Neuronal stem cell (in vitro differentiated cells): Measurements from ENCODE around the gene SRRT.
A peak's percentile ranks its signal among the peaks of the same experiment; 100 is the strongest.
"Not testable (repeated sequence)": the region's sequence is repeated elsewhere in the genome, so short reads cannot be mapped to it uniquely, and the experiment has no call there.

Experiments
- DNase-seq: peaks from one replicate; pipeline ENCODE4 v3.0.0-alpha.2; 2013; ENCODE audit warnings: low spot score
- H2AFZ ChIP-seq: one replicate; pipeline ENCODE4 v1.6.1; 2013; ENCODE audit warnings: mild to moderate bottlenecking, low read length, inconsistent platforms
- H2AK5ac ChIP-seq: 2 replicates; pipeline ENCODE4 v1.6.1; 2013; ENCODE audit warnings: low read depth, mild to moderate bottlenecking, inconsistent platforms, low read length, moderate library complexity, mixed read lengths
- H2BK120ac ChIP-seq: 2 replicates; pipeline ENCODE4 v1.6.1; 2013; ENCODE audit warnings: low read depth, mild to moderate bottlenecking, inconsistent platforms, low read length, moderate library complexity, mixed read lengths
- H2BK12ac ChIP-seq: one replicate; pipeline ENCODE4 v1.6.1; 2013; ENCODE audit warnings: low read length, inconsistent platforms
- H2BK15ac ChIP-seq: 2 replicates; pipeline ENCODE4 v1.6.1; 2013; ENCODE audit warnings: mild to moderate bottlenecking, low read length, inconsistent platforms, mixed read lengths
- H2BK5ac ChIP-seq: one replicate; pipeline ENCODE4 v1.6.1; 2013; ENCODE audit warnings: inconsistent platforms, mild to moderate bottlenecking, low read length, moderate library complexity
- H3K14ac ChIP-seq: one replicate; pipeline ENCODE4 v1.6.1; 2013; ENCODE audit warnings: low read length, inconsistent platforms
- H3K18ac ChIP-seq: 2 replicates; pipeline ENCODE4 v1.6.1; 2013; ENCODE audit warnings: low read length, inconsistent platforms
- H3K23ac ChIP-seq: 2 replicates; pipeline ENCODE4 v1.6.1; 2013; ENCODE audit warnings: low read depth, mild to moderate bottlenecking, mixed read lengths, low read length, inconsistent platforms; ENCODE audit not compliant: poor library complexity
- H3K27ac ChIP-seq: replicated peaks from 3 replicates; pipeline ENCODE4 v1.5.1; 2013; ENCODE audit warnings: low read length, inconsistent platforms
- H3K27me3 ChIP-seq, 3 experiments: 2 replicates each; pipeline ENCODE4 v1.6.1; 2013; ENCODE audit warnings: low read length in 3 of 3, mild to moderate bottlenecking in 2 of 3, inconsistent platforms in 1 of 3, low read depth in 1 of 3, mixed read lengths in 1 of 3, moderate library complexity in 1 of 3; ENCODE audit not compliant: control insufficient read depth in 3 of 3, insufficient read depth in 3 of 3
- H3K36me3 ChIP-seq, 2 donors: replicated peaks in 1 of 2; 2 replicates each; pipeline ENCODE4 v1.6.1; 2013; ENCODE audit warnings: low read length in 2 of 2; ENCODE audit not compliant: control insufficient read depth in 2 of 2, insufficient read depth in 2 of 2
- H3K4ac ChIP-seq: 2 replicates; pipeline ENCODE4 v1.6.1; 2013; ENCODE audit warnings: inconsistent platforms, mild to moderate bottlenecking, low read length, moderate library complexity
- H3K4me1 ChIP-seq, 2 donors: 1 replicate in 1 of 2; 2 replicates in 1 of 2; pipeline ENCODE4 v1.6.1; 2013; ENCODE audit warnings: low read length in 2 of 2, low read depth in 1 of 2; ENCODE audit not compliant: control insufficient read depth in 2 of 2, insufficient read depth in 1 of 2
- H3K4me2 ChIP-seq: one replicate; pipeline ENCODE4 v1.6.1; 2013; ENCODE audit warnings: mild to moderate bottlenecking, low read length, inconsistent platforms; ENCODE audit not compliant: insufficient read depth, poor library complexity, severe bottlenecking
- H3K4me3 ChIP-seq, 2 donors: 2 replicates each; pipeline ENCODE4 v1.5.1; 2013; ENCODE audit warnings: low read length in 2 of 2, mild to moderate bottlenecking in 2 of 2, inconsistent platforms in 1 of 2, moderate library complexity in 1 of 2
- H3K79me1 ChIP-seq: one replicate; pipeline ENCODE4 v1.6.1; 2013; ENCODE audit warnings: low read depth, mild to moderate bottlenecking, inconsistent platforms, low read length, moderate library complexity
- H3K9ac ChIP-seq: one replicate; pipeline ENCODE4 v1.6.1; 2013; ENCODE audit warnings: mild to moderate bottlenecking, low read depth, low read length, inconsistent platforms; ENCODE audit not compliant: poor library complexity
- H3K9me3 ChIP-seq, 2 donors: replicated peaks in 1 of 2; 2 replicates each; pipeline versions ENCODE3 to v1.6.1; 2013; ENCODE audit warnings: low read length in 2 of 2, mild to moderate bottlenecking in 2 of 2, inconsistent platforms in 1 of 2, low read depth in 1 of 2, mixed read lengths in 1 of 2, moderate library complexity in 1 of 2; ENCODE audit not compliant: control insufficient read depth in 2 of 2, insufficient read depth in 1 of 2
- H4K8ac ChIP-seq: one replicate; pipeline ENCODE4 v1.6.1; 2013; ENCODE audit warnings: low read depth, mild to moderate bottlenecking, inconsistent platforms, low read length, moderate library complexity
- H4K91ac ChIP-seq: one replicate; pipeline ENCODE4 v1.6.1; 2013; ENCODE audit warnings: low read length, low read depth, mild to moderate bottlenecking, inconsistent platforms; ENCODE audit not compliant: poor library complexity
- WGBS, 2 donors: extraction: QIAGEN DNeasy Blood & Tissue Kit; methylation state at CpG; one replicate each; pipeline ENCODE4 v1.1.7; 2013; ENCODE audit warnings: missing lambda C conversion rate in 2 of 2, mixed read lengths in 1 of 2; ENCODE audit not compliant: insufficient read length in 2 of 2, insufficient replicate concordance in 1 of 2; ENCODE audit errors: extremely low coverage in 2 of 2; 5-methylcytosine and 5-hydroxymethylcytosine counted together

The SRRT gene

GRCh38 chr7:100852048-100852872 is 22.6 kb upstream of the SRRT start, which contains the start of gene SLC12A9:
TSS of gene SLC12A9 (plus strand) at chr7:100852713. CDS start at chr7:100854198, 1,485 bp downstream.
- Histone ChIP-seq H4K8ac (no peak within 1 kb of the TSS), H2BK12ac (peak within 1 kb of the TSS; percentile 22), H3K79me1 (no peaks in the 10 kb centered on the region), H2AK5ac (no peak within 1 kb of the TSS), H3K4me1 (peaks cover 5 to 6% of the 10 kb centered on the region in 2 donors), H3K18ac (peak within 1 kb of the TSS; percentile 95), H3K14ac (peak within 1 kb of the TSS; percentile 38), H3K27ac (no peak within 1 kb of the TSS), H3K4me3 (peak within 1 kb of the TSS; percentile 73 to 87), H3K23ac (peak within 1 kb of the TSS; percentile 73), H3K36me3 (no peaks in the 10 kb centered on the region), H2AFZ (peak within 1 kb of the TSS; percentile 97), H3K4ac (no peak within 1 kb of the TSS), H4K91ac (no peak within 1 kb of the TSS), H3K27me3 (no peaks in the 10 kb centered on the region), H3K4me2 (peak within 1 kb of the TSS; percentile 100), H2BK120ac (no peak within 1 kb of the TSS), H2BK5ac (no peak within 1 kb of the TSS), H3K9me3 (no peaks in the 10 kb centered on the region), H2BK15ac (no peak within 1 kb of the TSS), H3K9ac (peak within 1 kb of the TSS; percentile 86)
- WGBS, 2 donors: no CpG with 5 or more reads among the region's 71 CpGs
- DNase-seq: peak; percentile 82

GRCh38 chr7:100854146-100854895 is 20.6 kb upstream of the SRRT start:
- Histone ChIP-seq H4K91ac (no peak overlapping the region), H2AK5ac (peak overlapping the region; percentile 35), H3K23ac (peak overlapping the region; percentile 43), H2BK120ac (no peak overlapping the region), H3K9ac (no peak overlapping the region), H2AFZ (no peak overlapping the region), H2BK5ac (no peak overlapping the region), H3K9me3 (no peaks in the 10 kb centered on the region), H3K4me3 (no peak overlapping the region), H3K18ac (no peak overlapping the region), H3K4ac (no peak overlapping the region), H3K36me3 (no peaks in the 10 kb centered on the region), H2BK12ac (no peak overlapping the region), H2BK15ac (no peak overlapping the region), H3K27me3 (no peaks in the 10 kb centered on the region), H3K4me1 (peaks cover 5 to 6% of the 10 kb centered on the region in 2 donors), H3K27ac (no peak overlapping the region), H4K8ac (no peak overlapping the region), H3K14ac (no peak overlapping the region), H3K4me2 (no peak overlapping the region), H3K79me1 (no peaks in the 10 kb centered on the region)
- DNase-seq: no peak
- no CpG with 5 or more reads among the region's 14 CpGs for WGBS, 2 donors

GRCh38 chr7:100854899-100855298 is 20.0 kb upstream of the SRRT start:
- H2AK5ac ChIP-seq, H3K4ac ChIP-seq, H4K91ac ChIP-seq, H3K18ac ChIP-seq, H2BK15ac ChIP-seq, H2BK5ac ChIP-seq, H3K27ac ChIP-seq, H2BK120ac ChIP-seq, H2AFZ ChIP-seq, H3K9me3 ChIP-seq, H3K4me2 ChIP-seq, H4K8ac ChIP-seq, H3K9ac ChIP-seq, H3K36me3 ChIP-seq, H3K4me3 ChIP-seq, DNase-seq, H3K27me3 ChIP-seq, H3K4me1 ChIP-seq, H2BK12ac ChIP-seq, H3K79me1 ChIP-seq, H3K14ac ChIP-seq: not testable (repeated sequence)
- H3K23ac ChIP-seq: peak overlapping the region; percentile 43
- no CpG with 5 or more reads among the region's 9 CpGs for WGBS, 2 donors

- Histone ChIP-seq H3K4me1 (peaks cover 5 to 6% of the 10 kb centered on the region in 2 donors), H3K9me3 (no peaks in the 10 kb centered on the region), H3K18ac (no peak overlapping the region), H2AK5ac (no peak overlapping the region), H3K4me3 (no peak overlapping the region), H3K27me3 (no peaks in the 10 kb centered on the region), H3K4ac (no peak overlapping the region), H4K91ac (no peak overlapping the region), H3K9ac (peak overlapping the region; percentile 12), H2AFZ (no peak overlapping the region), H3K79me1 (peaks cover 2% of the 10 kb centered on the region), H4K8ac (no peak overlapping the region), H3K27ac (no peak overlapping the region), H3K4me2 (no peak overlapping the region), H3K14ac (no peak overlapping the region), H2BK15ac (no peak overlapping the region), H2BK12ac (peak overlapping the region; percentile 4), H2BK5ac (peak overlapping the region; percentile 79), H3K36me3 (peaks cover 3% of the 10 kb centered on the region in 2 donors), H2BK120ac (no peak overlapping the region), H3K23ac (no peak overlapping the region)
- WGBS, 2 donors: no CpG with 5 or more reads among the region's 10 CpGs
- DNase-seq: no peak
Observed at GRCh38 chr7:100855515-100855914, 19.4 kb upstream of the SRRT start.
